Endothelial cell (in vitro differentiated cells): ENCODE results near the gene KCNMA1. TPM values are rescaled to one million over a fixed set of nuclear protein-coding genes. Genes with fewer than 3 reads are reported as not detected.
"Not testable (repeated sequence)": the region's sequence is repeated elsewhere in the genome, so short reads cannot be mapped to it uniquely, and the experiment has no call there.

Experiments used
- DNase-seq: peaks from one replicate; pipeline ENCODE4 v3.0.0; 2021; ENCODE audit warnings: low spot score
- H3K27ac Mint-ChIP-seq: one replicate; pipeline ENCODE4 v1.8.0; 2021; ENCODE audit warnings: mixed read lengths, inconsistent platforms; ENCODE audit not compliant: unreplicated experiment
- H3K27me3 Mint-ChIP-seq: one replicate; pipeline ENCODE4 v1.8.0; 2021; ENCODE audit warnings: mild to moderate bottlenecking, moderate library complexity, mixed read lengths, inconsistent platforms; ENCODE audit not compliant: unreplicated experiment
- H3K36me3 Mint-ChIP-seq: one replicate; pipeline ENCODE4 v1.8.0; 2021; ENCODE audit warnings: mild to moderate bottlenecking, low read depth, mixed read lengths, inconsistent platforms; ENCODE audit not compliant: unreplicated experiment
- H3K4me1 Mint-ChIP-seq: one replicate; pipeline ENCODE4 v1.8.0; 2021; ENCODE audit warnings: mild to moderate bottlenecking, mixed read lengths, inconsistent platforms; ENCODE audit not compliant: unreplicated experiment
- H3K4me3 Mint-ChIP-seq: one replicate; pipeline ENCODE4 v1.8.0; 2021; ENCODE audit warnings: mild to moderate bottlenecking, mixed read lengths, inconsistent platforms; ENCODE audit not compliant: unreplicated experiment
- H3K9me3 Mint-ChIP-seq: one replicate; pipeline ENCODE4 v1.8.0; 2021; ENCODE audit warnings: mixed read lengths, inconsistent platforms; ENCODE audit not compliant: unreplicated experiment
- CTCF ChIP-seq: fragments of 200-600 bp; sonication (generic); IDR thresholded peaks from one replicate; pipeline ENCODE4 v1.5.0; 2021; ENCODE audit warnings: antibody characterized with exemption; ENCODE audit not compliant: unreplicated experiment
- total RNA-seq: library from RNA; stranded (reverse); fragmentation: NEBNext Ultra II Directional; extraction: Animal tissue kit (Norgen Biotek cat#: 25700); gene quantifications from one replicate; pipeline ENCODE4 v1.2.1, GENCODE V29; 2021; ENCODE audit not compliant: unreplicated experiment

KCNMA1 gene
- total RNA-seq, 1 donor from 2014 or later = 5.1 TPM

DNA sequence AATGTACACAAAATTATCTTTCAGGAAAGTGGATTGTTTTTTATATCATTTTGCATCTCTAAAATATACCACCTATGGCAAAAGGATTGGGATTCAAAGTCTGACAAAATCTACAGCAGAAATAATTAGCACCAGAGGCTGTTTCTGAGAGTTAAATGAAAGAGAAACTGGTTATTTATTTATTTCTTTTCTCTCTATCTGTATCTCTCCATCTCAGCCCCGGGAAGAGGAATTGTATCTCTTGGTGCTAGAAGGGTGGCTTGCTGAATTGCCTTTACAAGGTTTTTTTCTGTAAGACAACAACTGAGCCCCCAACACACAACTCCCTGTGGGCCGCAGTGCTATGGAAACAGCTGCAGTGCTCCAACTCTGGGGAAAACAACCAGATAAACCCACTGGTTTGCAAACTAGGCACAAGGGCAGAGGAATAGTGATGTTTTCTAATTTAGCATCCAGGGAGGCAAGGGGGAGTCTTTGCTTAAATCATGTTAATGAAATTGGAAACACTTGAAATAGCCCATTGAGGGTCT is 249.0 kb downstream of the KCNMA1 start:
- peaks cover 3% of the 10 kb centered on the region for H3K27me3 Mint-ChIP-seq
- H3K9me3 Mint-ChIP-seq = no peaks in the 10 kb centered on the region
- no peaks in the 10 kb centered on the region for H3K36me3 Mint-ChIP-seq
- H3K27ac Mint-ChIP-seq = no peak overlapping the region
- TF ChIP-seq CTCF = no peak
- no peak overlapping the region for H3K4me3 Mint-ChIP-seq
- H3K4me1 Mint-ChIP-seq = peaks cover 28% of the 10 kb centered on the region
- no peak for DNase-seq

DNA sequence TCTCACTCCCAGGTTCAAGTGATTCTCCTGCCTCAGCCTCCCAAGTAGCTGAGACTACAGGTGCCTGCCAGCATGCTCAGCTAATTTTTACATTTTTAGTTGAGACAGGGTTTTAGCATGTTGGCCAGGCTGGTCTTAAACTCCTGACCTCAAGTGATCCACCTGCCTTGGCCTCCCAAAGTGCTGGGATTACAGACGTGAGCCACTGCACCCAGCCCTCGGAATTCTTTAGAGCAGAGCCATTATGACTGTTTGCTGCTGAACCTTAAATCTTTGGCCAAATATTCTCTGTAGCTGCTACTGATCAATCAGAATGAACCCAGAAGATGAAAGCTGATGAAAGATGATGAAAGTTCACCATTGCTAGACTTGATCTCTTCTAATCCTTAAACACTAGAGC is 249.9 kb downstream of the KCNMA1 start:
- H3K4me1 Mint-ChIP-seq = peaks cover 25% of the 10 kb centered on the region
- not testable (repeated sequence) for H3K27ac Mint-ChIP-seq, H3K27me3 Mint-ChIP-seq, DNase-seq, H3K4me3 Mint-ChIP-seq, H3K36me3 Mint-ChIP-seq, H3K9me3 Mint-ChIP-seq

GRCh38 chr10:77387247-77387646 is 250.4 kb downstream of the KCNMA1 start:
- no peak for DNase-seq
- Mint-ChIP-seq H3K27ac (no peak overlapping the region), H3K9me3 (no peaks in the 10 kb centered on the region), H3K4me1 (peaks cover 23% of the 10 kb centered on the region), H3K4me3 (no peak overlapping the region), H3K36me3 (no peaks in the 10 kb centered on the region), H3K27me3 (no peaks in the 10 kb centered on the region)
- TF ChIP-seq CTCF = peak; percentile 23

DNA sequence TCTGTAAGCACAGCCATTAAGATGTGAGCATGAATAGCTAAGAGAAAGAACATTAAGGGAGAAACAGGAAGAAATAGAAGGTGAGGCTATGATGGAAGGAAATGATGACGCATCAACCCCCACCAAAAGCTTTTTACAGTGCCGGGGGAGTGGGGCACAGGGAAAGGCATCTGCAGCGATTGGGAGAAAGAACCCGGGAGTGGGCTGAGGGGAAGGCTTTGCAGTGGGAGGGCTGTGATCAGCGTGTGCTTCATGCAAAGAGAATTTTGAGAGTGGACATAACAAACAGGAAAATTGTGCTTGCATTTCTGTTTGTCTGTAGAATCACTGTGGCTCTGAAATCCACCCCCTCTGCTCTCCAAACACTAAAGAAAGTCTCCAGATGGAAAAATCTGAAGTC is 250.8 kb downstream of the KCNMA1 start:
- no peak for TF ChIP-seq CTCF
- peaks cover 23% of the 10 kb centered on the region for H3K4me1 Mint-ChIP-seq
- no peak overlapping the region for H3K4me3 Mint-ChIP-seq
- no peaks in the 10 kb centered on the region for H3K36me3 Mint-ChIP-seq
- no peaks in the 10 kb centered on the region for H3K9me3 Mint-ChIP-seq
- peak overlapping the region; percentile 6 for H3K27ac Mint-ChIP-seq
- H3K27me3 Mint-ChIP-seq = no peaks in the 10 kb centered on the region
- no peak for DNase-seq

GRCh38 chr10:77386365-77386764 is 251.2 kb downstream of the KCNMA1 start:
- no peaks in the 10 kb centered on the region for H3K36me3 Mint-ChIP-seq
- peaks cover 23% of the 10 kb centered on the region for H3K4me1 Mint-ChIP-seq
- DNase-seq = no peak
- no peak overlapping the region for H3K27ac Mint-ChIP-seq
- no peaks in the 10 kb centered on the region for H3K9me3 Mint-ChIP-seq
- no peaks in the 10 kb centered on the region for H3K27me3 Mint-ChIP-seq
- no peak for TF ChIP-seq CTCF
- no peak overlapping the region for H3K4me3 Mint-ChIP-seq
